Left ventricle myocardium inferior (tissue), 1 donor: ENCODE results near the gene RMI2. TPM values are rescaled to one million over a fixed set of nuclear protein-coding genes. Genes with fewer than 3 reads are reported as not detected.
"Not testable (repeated sequence)": the region's sequence is repeated elsewhere in the genome, so short reads cannot be mapped to it uniquely, and the experiment has no call there.

Source experiments
- DNase-seq: peaks from one replicate; pipeline ENCODE4 v3.0.0-alpha.2; 2020
- H3K27ac ChIP-seq: fragments of 200-600 bp; replicated peaks from 2 replicates; pipeline ENCODE4 v1.8.0; 2021
- H3K27me3 ChIP-seq: fragments of 200-600 bp; 2 replicates; pipeline ENCODE4 v1.8.0; 2021; ENCODE audit warnings: low read depth
- H3K36me3 ChIP-seq: fragments of 200-600 bp; 2 replicates; pipeline ENCODE4 v1.8.0; 2021
- H3K4me1 ChIP-seq: fragments of 200-600 bp; 2 replicates; pipeline ENCODE4 v1.8.0; 2021
- H3K4me3 ChIP-seq: fragments of 200-600 bp; 2 replicates; pipeline ENCODE4 v1.8.0; 2021; ENCODE audit warnings: mild to moderate bottlenecking, moderate library complexity
- H3K9me3 ChIP-seq: fragments of 200-600 bp; replicated peaks from 2 replicates; pipeline ENCODE4 v1.8.0; 2021
- intact Hi-C: fragments of 100-400 bp; cut with micrococcal nuclease; formaldehyde crosslinking; loops from one replicate; pipeline ENCODE4 v1.11.0; 2022
- total RNA-seq: library from RNA; stranded (reverse); fragmentation: NEBNext Ultra II Directional; extraction: Animal tissue kit (Norgen Biotek cat#: 25700); gene quantifications from one replicate; pipeline ENCODE4 v1.2.1, GENCODE V29; 2021
- TF ChIP-seq, protein P1 (sequence below): fragments of 200-600 bp; IDR thresholded peaks from 2 replicates; pipeline ENCODE4 v1.8.0; 2021; ENCODE audit warnings: antibody characterized with exemption, mild to moderate bottlenecking, borderline replicate concordance
- donor health status: DM: no; HTN: yes; CAD: no; lungs with severe emphysema.

RMI2 gene
- total RNA-seq, 1 donor from 2014 or later, result 0.60 TPM

DNA sequence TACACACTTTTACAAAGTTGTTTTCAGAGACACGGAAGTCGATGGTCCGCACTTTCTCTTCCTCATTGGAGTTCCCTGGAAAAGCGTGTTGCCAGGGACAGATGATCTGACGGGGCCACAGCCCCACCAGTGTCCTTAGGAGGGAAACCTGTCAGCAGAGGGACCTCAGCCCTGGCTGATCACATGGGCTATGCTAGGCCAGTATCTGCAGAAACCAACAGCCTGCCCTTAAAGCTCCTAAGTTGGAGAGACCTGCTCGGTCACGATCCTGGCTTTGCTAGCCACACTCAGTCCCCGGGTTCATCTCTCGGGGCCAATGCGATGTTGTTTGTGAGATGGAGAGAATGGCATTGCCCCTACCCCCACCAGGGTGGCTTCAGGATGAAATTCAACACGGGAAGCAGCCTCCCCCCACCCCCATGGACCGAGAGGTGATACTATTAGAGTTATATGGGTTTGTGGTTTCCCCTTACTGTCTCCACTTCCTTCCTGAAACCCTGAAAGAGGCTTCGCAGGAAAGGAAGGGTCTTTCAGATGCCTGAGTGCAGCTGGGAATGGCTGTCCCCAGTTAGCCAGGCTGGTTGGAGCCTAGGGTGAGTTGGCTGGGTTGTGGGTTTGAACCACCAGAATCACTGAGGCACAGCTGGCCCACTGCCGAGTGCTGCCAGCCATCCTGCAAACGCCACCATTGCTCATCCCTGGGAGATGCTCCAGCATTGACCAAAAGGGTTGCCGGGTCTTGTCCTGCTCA lies 16.6 kb downstream of the RMI2 start:
- Histone ChIP-seq H3K9me3 (no peaks in the 10 kb centered on the region), H3K36me3 (no peaks in the 10 kb centered on the region), H3K27me3 (no peaks in the 10 kb centered on the region), H3K4me3 (no peak overlapping the region), H3K27ac (no peak overlapping the region), H3K4me1 (peaks cover 59% of the 10 kb centered on the region)
- intact Hi-C loops, result no loop called here
- TF ChIP-seq, protein P1, sequence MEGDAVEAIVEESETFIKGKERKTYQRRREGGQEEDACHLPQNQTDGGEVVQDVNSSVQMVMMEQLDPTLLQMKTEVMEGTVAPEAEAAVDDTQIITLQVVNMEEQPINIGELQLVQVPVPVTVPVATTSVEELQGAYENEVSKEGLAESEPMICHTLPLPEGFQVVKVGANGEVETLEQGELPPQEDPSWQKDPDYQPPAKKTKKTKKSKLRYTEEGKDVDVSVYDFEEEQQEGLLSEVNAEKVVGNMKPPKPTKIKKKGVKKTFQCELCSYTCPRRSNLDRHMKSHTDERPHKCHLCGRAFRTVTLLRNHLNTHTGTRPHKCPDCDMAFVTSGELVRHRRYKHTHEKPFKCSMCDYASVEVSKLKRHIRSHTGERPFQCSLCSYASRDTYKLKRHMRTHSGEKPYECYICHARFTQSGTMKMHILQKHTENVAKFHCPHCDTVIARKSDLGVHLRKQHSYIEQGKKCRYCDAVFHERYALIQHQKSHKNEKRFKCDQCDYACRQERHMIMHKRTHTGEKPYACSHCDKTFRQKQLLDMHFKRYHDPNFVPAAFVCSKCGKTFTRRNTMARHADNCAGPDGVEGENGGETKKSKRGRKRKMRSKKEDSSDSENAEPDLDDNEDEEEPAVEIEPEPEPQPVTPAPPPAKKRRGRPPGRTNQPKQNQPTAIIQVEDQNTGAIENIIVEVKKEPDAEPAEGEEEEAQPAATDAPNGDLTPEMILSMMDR, result no peak
- DNase-seq, result no peak

DNA sequence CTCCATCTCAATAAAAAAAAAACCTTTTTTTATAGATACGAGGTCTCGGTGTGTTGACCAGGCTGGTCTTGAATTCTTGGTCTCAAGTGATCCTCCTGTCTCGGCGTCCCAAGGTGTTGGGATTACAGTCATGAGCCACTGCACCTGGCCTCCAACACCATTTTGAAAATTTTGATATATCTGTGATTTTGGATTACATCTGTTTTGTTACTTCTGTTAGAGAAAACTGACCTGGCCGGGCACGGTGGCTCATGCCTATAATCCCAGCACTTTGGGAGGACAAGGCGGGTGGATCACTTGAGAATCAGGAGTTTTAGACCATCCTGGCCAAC lies 18.6 kb downstream of the RMI2 start:
- DNase-seq, result no peak
- TF ChIP-seq, protein P1, result no peak
- Histone ChIP-seq H3K4me3 (no peak overlapping the region), H3K36me3 (no peaks in the 10 kb centered on the region), H3K27me3 (no peaks in the 10 kb centered on the region), H3K9me3 (no peaks in the 10 kb centered on the region), H3K4me1 (peaks cover 39% of the 10 kb centered on the region), H3K27ac (no peak overlapping the region)
- intact Hi-C loops, result no loop called here

DNA sequence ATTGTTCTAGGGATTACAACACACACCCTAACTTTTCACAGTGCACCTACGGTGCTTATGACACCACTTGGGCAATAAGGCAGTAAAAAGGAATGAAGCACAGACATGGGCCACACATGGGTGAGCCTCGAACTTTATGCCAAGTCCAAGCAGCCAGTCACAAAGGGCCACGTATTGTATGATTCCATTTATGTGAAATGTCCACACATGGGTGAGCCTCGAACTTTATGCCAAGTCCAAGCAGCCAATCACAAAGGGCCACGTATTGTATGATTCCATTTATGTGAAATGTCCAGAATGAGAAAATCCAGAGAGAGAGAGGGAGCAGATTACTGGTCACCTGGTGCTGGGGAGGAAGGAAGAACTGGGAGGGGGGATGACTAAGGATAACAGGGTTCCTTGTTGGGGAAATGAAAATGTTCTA lies 22.2 kb downstream of the RMI2 start:
- TF ChIP-seq, protein P1, result no peak
- no peak overlapping the region for H3K4me3 ChIP-seq
- no peaks in the 10 kb centered on the region for H3K9me3 ChIP-seq
- no peaks in the 10 kb centered on the region for H3K27me3 ChIP-seq
- no peak for DNase-seq
- peaks cover 20% of the 10 kb centered on the region for H3K4me1 ChIP-seq
- intact Hi-C loops, result no loop called here
- no peak overlapping the region for H3K27ac ChIP-seq
- H3K36me3 ChIP-seq, result no peaks in the 10 kb centered on the region

DNA sequence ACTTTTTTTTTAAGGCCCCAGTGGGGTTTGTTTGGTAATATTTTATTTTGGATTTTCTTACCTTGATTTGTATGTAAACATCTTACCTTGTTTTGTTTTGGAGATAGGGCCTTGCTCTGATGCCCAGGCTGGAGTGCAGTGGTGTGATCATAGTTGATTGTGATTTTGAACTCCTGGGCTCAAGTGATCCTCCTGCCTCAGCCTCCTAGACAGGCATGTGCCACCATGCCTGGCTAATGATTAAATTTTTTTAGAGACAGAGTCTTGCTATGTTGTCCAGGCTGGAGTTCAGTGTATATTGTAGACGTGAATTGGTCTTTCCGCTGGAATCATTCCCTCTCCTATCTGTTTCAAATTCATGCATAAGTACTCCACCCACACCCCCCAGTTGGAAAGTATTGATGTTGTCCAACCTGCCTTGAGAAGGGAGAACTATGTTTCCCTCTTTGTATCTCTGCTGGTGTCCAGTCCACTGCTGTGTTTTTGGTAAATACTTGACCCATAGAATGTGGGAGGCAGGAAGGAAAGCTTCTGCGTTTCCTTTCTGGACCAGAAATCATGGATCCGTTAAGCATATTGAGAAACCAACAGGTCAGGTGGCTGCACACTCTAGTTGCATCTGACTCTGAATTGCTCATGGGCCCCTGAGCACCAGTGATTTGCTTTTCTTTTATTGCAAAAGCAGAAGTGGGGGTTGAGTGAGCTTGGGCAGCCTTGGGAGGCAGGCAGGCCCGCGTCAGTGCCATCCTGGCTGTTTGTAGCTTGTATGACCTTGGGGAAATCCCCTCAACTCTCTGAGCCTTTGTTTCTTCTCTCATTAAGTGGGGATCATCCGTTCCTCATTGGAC lies 25.0 kb downstream of the RMI2 start:
- H3K27me3 ChIP-seq, result no peaks in the 10 kb centered on the region
- no peaks in the 10 kb centered on the region for H3K4me1 ChIP-seq
- no peak for DNase-seq
- no peaks in the 10 kb centered on the region for H3K36me3 ChIP-seq
- intact Hi-C loops, result no loop called here
- H3K4me3 ChIP-seq, result no peak overlapping the region
- TF ChIP-seq, protein P1, result no peak
- no peak overlapping the region for H3K27ac ChIP-seq
- no peaks in the 10 kb centered on the region for H3K9me3 ChIP-seq

DNA sequence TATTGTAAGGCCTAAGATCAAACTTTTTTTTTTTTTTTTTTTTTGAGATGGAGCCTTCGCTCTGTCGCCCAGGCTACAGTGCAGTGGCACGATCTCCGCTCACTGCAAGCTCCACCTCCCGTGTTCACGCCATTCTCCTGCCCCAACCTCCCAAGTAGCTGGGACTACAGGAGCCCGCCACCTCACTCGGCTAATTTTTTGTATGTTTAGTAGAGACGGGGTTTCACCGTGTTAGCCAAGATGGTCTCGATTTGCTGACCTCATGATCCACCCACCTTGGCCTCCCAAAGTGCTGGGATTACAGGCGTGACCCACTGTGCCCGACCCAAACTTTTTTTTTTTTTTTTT lies 25.6 kb downstream of the RMI2 start:
- H3K4me3 ChIP-seq, DNase-seq, intact Hi-C loops, H3K4me1 ChIP-seq, H3K27ac ChIP-seq, H3K36me3 ChIP-seq, H3K27me3 ChIP-seq, H3K9me3 ChIP-seq: not testable (repeated sequence)
